ENCODE results near the gene CXXC5.

The CXXC5 gene

GRCh38 chr5:139690803-139691629 lies 42.9 kb downstream of the CXXC5 start:
- no peak for DNase-seq (ENCODE audit: low read depth)
- no peak overlapping the region for H3K4me3 ChIP-seq (ENCODE audit: low read length)
- no peak for TF ChIP-seq CTCF (IDR thresholded peaks at IDR 0.05; ENCODE audit: insufficient read depth, low read depth, low read length, missing control alignments)

GRCh38 chr5:139692148-139692547 lies 44.0 kb downstream of the CXXC5 start:
- TF ChIP-seq CTCF (IDR thresholded peaks at IDR 0.05; ENCODE audit: insufficient read depth, low read depth, low read length, missing control alignments) = no peak
- DNase-seq (ENCODE audit: low read depth) = no peak
- no peak overlapping the region for H3K4me3 ChIP-seq (ENCODE audit: low read length)

GRCh38 chr5:139692679-139693308 lies 44.6 kb downstream of the CXXC5 start:
- no peak for TF ChIP-seq CTCF (IDR thresholded peaks at IDR 0.05; ENCODE audit: insufficient read depth, low read depth, low read length, missing control alignments)
- no peak overlapping the region for H3K4me3 ChIP-seq (ENCODE audit: low read length)

GRCh38 chr5:139693676-139694364 lies 45.7 kb downstream of the CXXC5 start:
- H3K4me3 ChIP-seq (ENCODE audit: low read length) = no peak overlapping the region
- no peak for DNase-seq (ENCODE audit: low read depth)
- no peak for TF ChIP-seq CTCF (IDR thresholded peaks at IDR 0.05; ENCODE audit: insufficient read depth, low read depth, low read length, missing control alignments)

More at GRCh38 chr5:139692679-139693308, 44.6 kb downstream of the CXXC5 start:
- DNase-seq (ENCODE audit: low read depth) = no peak

- no peak overlapping the region for H3K4me3 ChIP-seq (ENCODE audit: low read length)
- no peak for TF ChIP-seq CTCF (IDR thresholded peaks at IDR 0.05; ENCODE audit: insufficient read depth, low read depth, low read length, missing control alignments)
- DNase-seq (ENCODE audit: low read depth) = no peak
Observed at GRCh38 chr5:139694556-139695177, 46.5 kb downstream of the CXXC5 start.

GRCh38 chr5:139695178-139695573 lies 47.0 kb downstream of the CXXC5 start:
- TF ChIP-seq CTCF (IDR thresholded peaks at IDR 0.05; ENCODE audit: insufficient read depth, low read depth, low read length, missing control alignments) = no peak
- no peak overlapping the region for H3K4me3 ChIP-seq (ENCODE audit: low read length)
- DNase-seq (ENCODE audit: low read depth) = no peak

Data from epithelial cell of esophagus (primary cell).